Caco-2 (cell line): ENCODE measurements around the gene SPECC1. TPM values are rescaled to one million over a fixed set of nuclear protein-coding genes. Genes with fewer than 3 reads are reported as not detected.

Experiments used
- BruUV-seq: library from RNA; stranded (reverse); fragments of 400-500 nt; replicated peaks from 2 replicates; lab custom pipeline; 2021; lab: Mats Ljungman, UMichigan
- CTCF ChIA-PET: fragments of 300-600 bp; sonication (Branson Sonifier 250); formaldehyde crosslinking; loops from one replicate; lab custom pipeline; 2022; ENCODE audit warnings: antibody characterized with exemption; lab: Charles Lee
- POLR2A ChIA-PET: fragments of 300-600 bp; sonication (Branson Sonifier 250); formaldehyde crosslinking; loops from one replicate; lab custom pipeline; 2022; ENCODE audit warnings: antibody characterized with exemption; lab: Charles Lee
- DNase-seq, 2 experiments: peaks; one replicate each; pipeline versions ENCODE4 v3.0.0 to v3.0.0-alpha.2; 2020 to 2022
- H3K27me3 ChIP-seq: replicated peaks from 2 replicates; pipeline ENCODE4 v1.6.0; 2011; ENCODE audit warnings: low read length; ENCODE audit not compliant: control insufficient read depth, insufficient read depth
- H3K36me3 ChIP-seq: 2 replicates; pipeline ENCODE4 v1.5.1; 2011; ENCODE audit warnings: low read length; ENCODE audit not compliant: control insufficient read depth, insufficient read depth
- H3K4me1 ChIP-seq: fragments of 250-450 bp; sonication (Bioruptor Pico); 2 replicates; pipeline ENCODE4 v1.5.1; 2020; ENCODE audit warnings: mild to moderate bottlenecking
- H3K4me3 ChIP-seq: 2 replicates; pipeline ENCODE4 v1.5.1; 2011; ENCODE audit warnings: low read depth, mild to moderate bottlenecking, control low read depth, low read length
- H3K9me3 ChIP-seq: fragments of 250-450 bp; sonication (Bioruptor Pico); 2 replicates; pipeline ENCODE4 v1.5.1; 2020; ENCODE audit warnings: mild to moderate bottlenecking, moderate library complexity
- H3K27ac Mint-ChIP-seq: one replicate; pipeline ENCODE4 v1.8.0; 2022; ENCODE audit warnings: mixed read lengths; ENCODE audit not compliant: unreplicated experiment
- H3K27me3 Mint-ChIP-seq: one replicate; pipeline ENCODE4 v1.8.0; 2022; ENCODE audit warnings: mixed read lengths; ENCODE audit not compliant: insufficient read depth, unreplicated experiment
- H3K36me3 Mint-ChIP-seq: one replicate; pipeline ENCODE4 v1.8.0; 2022; ENCODE audit warnings: mild to moderate bottlenecking, mixed read lengths; ENCODE audit not compliant: insufficient read depth, unreplicated experiment
- H3K4me1 Mint-ChIP-seq: one replicate; pipeline ENCODE4 v1.8.0; 2022; ENCODE audit warnings: low read depth, mixed read lengths; ENCODE audit not compliant: unreplicated experiment
- H3K4me3 Mint-ChIP-seq: one replicate; pipeline ENCODE4 v1.8.0; 2022; ENCODE audit warnings: mild to moderate bottlenecking, moderate library complexity, mixed read lengths; ENCODE audit not compliant: unreplicated experiment
- H3K9me3 Mint-ChIP-seq: one replicate; pipeline ENCODE4 v1.8.0; 2022; ENCODE audit warnings: mixed read lengths; ENCODE audit not compliant: unreplicated experiment
- CTCF ChIP-seq, 2 experiments: fragments of 200-600 bp in 1 of 2; IDR thresholded peaks; 1 replicate in 1 of 2; 2 replicates in 1 of 2; pipeline versions ENCODE4 v1.5.1 to v1.8.0; 2011 to 2022; ENCODE audit warnings: antibody characterized with exemption in 1 of 2, control low read depth in 1 of 2, inconsistent platforms in 1 of 2, low read depth in 1 of 2, low read length in 1 of 2, mild to moderate bottlenecking in 1 of 2, moderate library complexity in 1 of 2; ENCODE audit not compliant: insufficient read depth in 1 of 2, severe bottlenecking in 1 of 2, unreplicated experiment in 1 of 2
- intact Hi-C: fragments of 100-400 bp; cut with micrococcal nuclease; formaldehyde crosslinking; loops from one replicate; pipeline ENCODE4 v1.10.0; 2022; ENCODE audit not compliant: unreplicated experiment
- total RNA-seq: library from RNA; stranded (reverse); gene quantifications from 2 replicates; pipeline ENCODE4 v1.2.3, GENCODE V29; 2022

Gene SPECC1
- total RNA-seq, 1 experiment from 2014 or later: 123 TPM

GRCh38 chr17:20273741-20274500 is 264.8 kb downstream of the SPECC1 start:
- no peaks in the 10 kb centered on the region for H3K27me3 Mint-ChIP-seq
- H3K36me3 ChIP-seq: no peaks in the 10 kb centered on the region
- no peak overlapping the region for H3K4me3 Mint-ChIP-seq
- TF ChIP-seq CTCF (IDR thresholded peaks at IDR 0.05; ENCODE audit: insufficient read depth in 1 of 2, low read depth in 1 of 2, low read length in 1 of 2, severe bottlenecking in 1 of 2, unreplicated experiment in 1 of 2): no peak
- CTCF ChIA-PET: interaction anchor here (0.6 kb wide), 1 partner anchor 13 kb away, joined by 3 read pairs; no protein-coding TSS in a partner anchor
- H3K4me3 ChIP-seq: no peak overlapping the region
- H3K36me3 Mint-ChIP-seq: peaks cover 35% of the 10 kb centered on the region
- H3K9me3 ChIP-seq: no peaks in the 10 kb centered on the region
- POLR2A ChIA-PET: no interaction called here
- H3K9me3 Mint-ChIP-seq: no peaks in the 10 kb centered on the region
- no peak overlapping the region for H3K27ac Mint-ChIP-seq
- no peaks in the 10 kb centered on the region for H3K27me3 ChIP-seq
- no peaks in the 10 kb centered on the region for H3K4me1 ChIP-seq
- H3K4me1 Mint-ChIP-seq: no peaks in the 10 kb centered on the region
- BruUV-seq: no TSS peak
- no peak for DNase-seq
- intact Hi-C loops: no loop called here

- peaks cover 29% of the 10 kb centered on the region for H3K36me3 Mint-ChIP-seq
- no peak for TF ChIP-seq CTCF (IDR thresholded peaks at IDR 0.05; ENCODE audit: insufficient read depth in 1 of 2, low read depth in 1 of 2, low read length in 1 of 2, severe bottlenecking in 1 of 2, unreplicated experiment in 1 of 2)
- no peak overlapping the region for H3K4me3 Mint-ChIP-seq
- Histone ChIP-seq H3K36me3 (no peaks in the 10 kb centered on the region), H3K27me3 (no peaks in the 10 kb centered on the region), H3K9me3 (no peaks in the 10 kb centered on the region), H3K4me3 (no peak overlapping the region), H3K4me1 (no peaks in the 10 kb centered on the region)
- H3K27ac Mint-ChIP-seq: no peak overlapping the region
- H3K9me3 Mint-ChIP-seq: no peaks in the 10 kb centered on the region
- no peaks in the 10 kb centered on the region for H3K27me3 Mint-ChIP-seq
- CTCF ChIA-PET: no interaction called here
- no TSS peak for BruUV-seq
- no peak for DNase-seq
- intact Hi-C loops: loop anchor here (5.0 kb wide), 1 partner anchor 48 kb away; no protein-coding TSS in a partner anchor
- POLR2A ChIA-PET: no interaction called here
- H3K4me1 Mint-ChIP-seq: no peaks in the 10 kb centered on the region
Measured at GRCh38 chr17:20275653-20276052, 266.5 kb downstream of the SPECC1 start.

GRCh38 chr17:20276421-20276820 is 267.3 kb downstream of the SPECC1 start:
- no peak overlapping the region for H3K4me3 ChIP-seq
- no peaks in the 10 kb centered on the region for H3K36me3 ChIP-seq
- H3K36me3 Mint-ChIP-seq: peaks cover 25% of the 10 kb centered on the region
- H3K4me1 ChIP-seq: no peaks in the 10 kb centered on the region
- POLR2A ChIA-PET: no interaction called here
- intact Hi-C loops: loop anchor here (5.0 kb wide), 1 partner anchor 49 kb away; no protein-coding TSS in a partner anchor
- no peaks in the 10 kb centered on the region for H3K27me3 Mint-ChIP-seq
- no peak for DNase-seq
- no peaks in the 10 kb centered on the region for H3K4me1 Mint-ChIP-seq
- CTCF ChIA-PET: no interaction called here
- H3K27me3 ChIP-seq: no peaks in the 10 kb centered on the region
- no peak overlapping the region for H3K4me3 Mint-ChIP-seq
- TF ChIP-seq CTCF (IDR thresholded peaks at IDR 0.05; ENCODE audit: insufficient read depth in 1 of 2, low read depth in 1 of 2, low read length in 1 of 2, severe bottlenecking in 1 of 2, unreplicated experiment in 1 of 2): no peak
- H3K9me3 ChIP-seq: no peaks in the 10 kb centered on the region
- BruUV-seq: no TSS peak
- H3K27ac Mint-ChIP-seq: no peak overlapping the region
- H3K9me3 Mint-ChIP-seq: no peaks in the 10 kb centered on the region
